GM19043 (cell line): ENCODE results near the gene MYH11.
"Not testable (repeated sequence)": the region's sequence is repeated elsewhere in the genome, so short reads cannot be mapped to it uniquely, and the experiment has no call there.

Source experiments
- ATAC-seq: cut with Tn5 transposase; IDR thresholded peaks from one replicate; pipeline ENCODE4 v1.9.1; 2021; ENCODE audit warnings: low read depth; ENCODE audit not compliant: unreplicated experiment

Gene MYH11

GRCh38 chr16:15690296-15690695 lies 166.5 kb downstream of the MYH11 start:
- ATAC-seq = no peak

GRCh38 chr16:15689290-15689689 lies 167.5 kb downstream of the MYH11 start:
- no peak for ATAC-seq

GRCh38 chr16:15686287-15686686 lies 170.5 kb downstream of the MYH11 start:
- no peak for ATAC-seq

- no peak for ATAC-seq
These were observed 174.7 kb downstream of the MYH11 start for GRCh38 chr16:15682105-15682570.

GRCh38 chr16:15677447-15677846 lies 179.4 kb downstream of the MYH11 start:
- no peak for ATAC-seq

GRCh38 chr16:15676506-15676905 lies 180.3 kb downstream of the MYH11 start:
- no peak for ATAC-seq

GRCh38 chr16:15674571-15674970 lies 182.3 kb downstream of the MYH11 start:
- ATAC-seq = no peak

GRCh38 chr16:15672514-15673167 lies 184.2 kb downstream of the MYH11 start:
- no peak for ATAC-seq

- ATAC-seq = not testable (repeated sequence)
These were observed 184.7 kb downstream of the MYH11 start for GRCh38 chr16:15672127-15672513.

- no peak for ATAC-seq
These were observed 185.2 kb downstream of the MYH11 start for GRCh38 chr16:15671530-15672117.

GRCh38 chr16:15667091-15667742 lies 189.6 kb downstream of the MYH11 start:
- no peak for ATAC-seq

GRCh38 chr16:15665107-15665506 lies 191.7 kb downstream of the MYH11 start:
- no peak for ATAC-seq

- no peak for ATAC-seq
These were observed 196.6 kb downstream of the MYH11 start for GRCh38 chr16:15660203-15660601.

- ATAC-seq = no peak
These were observed 198.3 kb downstream of the MYH11 start for GRCh38 chr16:15658556-15658955.

- ATAC-seq = no peak
These were observed 198.7 kb downstream of the MYH11 start for GRCh38 chr16:15658149-15658548.

- ATAC-seq = not testable (repeated sequence)
These were observed 201.3 kb downstream of the MYH11 start for GRCh38 chr16:15655561-15655960.

GRCh38 chr16:15654591-15654990 lies 202.2 kb downstream of the MYH11 start:
- no peak for ATAC-seq

- no peak for ATAC-seq
These were observed 203.6 kb downstream of the MYH11 start for GRCh38 chr16:15653227-15653626.
